GM21390 (cell line): ENCODE measurements around the gene LYAR.
A peak's percentile ranks its signal among the peaks of the same experiment; 100 is the strongest.

Experiments used
- ATAC-seq: cut with Tn5 transposase; IDR thresholded peaks from one replicate; pipeline ENCODE4 v1.9.1; 2021; ENCODE audit not compliant: unreplicated experiment

Gene LYAR

GRCh38 chr4:4317496-4318232 is 27.7 kb upstream of the LYAR start:
- ATAC-seq = no peak

- no peak for ATAC-seq
Observed at GRCh38 chr4:4316150-4316495, 26.2 kb upstream of the LYAR start.

- ATAC-seq = no peak
Observed at GRCh38 chr4:4315461-4316149, 25.7 kb upstream of the LYAR start.

GRCh38 chr4:4311193-4311592 is 21.2 kb upstream of the LYAR start:
- ATAC-seq = no peak

DNA sequence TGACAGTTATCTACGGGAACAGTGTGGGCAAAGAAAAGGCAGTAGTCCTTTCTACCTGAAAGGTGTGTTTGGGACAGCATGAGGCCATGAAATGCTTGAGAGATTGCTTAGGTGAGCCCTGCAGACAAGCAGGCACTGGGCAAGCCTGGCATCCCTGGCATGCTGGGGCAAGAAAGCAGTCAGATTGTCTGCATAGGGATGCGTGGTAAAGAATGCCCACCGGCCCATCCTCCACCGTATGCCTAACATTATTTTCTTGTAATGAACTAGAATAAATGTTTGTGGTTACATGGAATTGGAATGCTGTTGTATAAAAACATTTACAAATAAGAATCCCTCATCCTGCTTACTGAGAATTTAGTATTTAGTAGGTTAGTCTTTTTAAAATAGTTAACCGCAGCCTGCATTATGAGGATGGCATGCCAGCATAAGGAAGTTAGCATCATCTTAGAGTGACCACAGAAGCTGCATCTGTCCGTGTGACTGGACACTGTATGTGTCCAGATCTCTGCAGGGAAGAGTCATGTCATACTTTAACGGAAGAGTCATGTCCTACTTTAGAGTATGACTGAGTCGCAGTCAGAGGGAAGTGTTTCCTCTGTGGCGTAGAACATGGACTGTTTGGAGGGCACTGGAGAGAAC is 19.0 kb upstream of the LYAR start:
- ATAC-seq = no peak

GRCh38 chr4:4306920-4307319 is 17.0 kb upstream of the LYAR start:
- ATAC-seq = no peak

DNA sequence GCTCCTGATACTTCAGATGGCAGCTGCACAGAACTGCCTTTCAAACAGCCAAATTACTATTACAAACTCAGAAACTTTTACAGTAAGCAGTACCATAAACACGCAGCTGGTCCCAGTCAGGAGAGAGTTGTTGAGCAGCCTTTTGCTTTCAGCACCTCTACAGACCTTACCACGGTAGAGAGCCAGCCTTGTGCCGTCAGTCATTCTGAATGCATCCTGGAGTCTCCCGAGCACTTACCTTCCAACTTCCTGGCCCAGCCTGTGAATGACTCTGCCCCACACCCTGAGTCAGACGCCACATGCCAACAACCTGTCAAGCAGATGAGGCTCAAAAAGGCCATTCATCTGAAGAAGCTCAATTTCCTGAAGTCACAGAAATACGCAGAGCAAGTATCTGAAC is 12.5 kb upstream of the LYAR start:
- no peak for ATAC-seq

DNA sequence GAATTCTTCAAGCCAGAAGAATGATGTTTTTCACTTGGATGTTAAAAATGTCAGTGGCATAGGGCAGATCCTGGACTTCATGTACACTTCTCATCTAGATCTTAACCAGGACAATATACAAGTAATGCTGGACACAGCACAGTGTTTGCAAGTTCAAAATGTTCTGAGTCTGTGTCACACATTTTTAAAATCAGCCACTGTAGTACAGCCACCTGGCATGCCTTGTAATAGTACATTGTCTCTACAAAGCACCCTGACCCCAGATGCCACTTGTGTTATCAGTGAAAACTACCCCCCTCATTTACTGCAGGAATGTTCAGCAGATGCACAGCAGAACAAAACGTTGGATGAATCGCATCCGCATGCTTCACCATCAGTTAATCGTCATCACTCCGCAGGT is 12.0 kb upstream of the LYAR start:
- ATAC-seq = no peak

DNA sequence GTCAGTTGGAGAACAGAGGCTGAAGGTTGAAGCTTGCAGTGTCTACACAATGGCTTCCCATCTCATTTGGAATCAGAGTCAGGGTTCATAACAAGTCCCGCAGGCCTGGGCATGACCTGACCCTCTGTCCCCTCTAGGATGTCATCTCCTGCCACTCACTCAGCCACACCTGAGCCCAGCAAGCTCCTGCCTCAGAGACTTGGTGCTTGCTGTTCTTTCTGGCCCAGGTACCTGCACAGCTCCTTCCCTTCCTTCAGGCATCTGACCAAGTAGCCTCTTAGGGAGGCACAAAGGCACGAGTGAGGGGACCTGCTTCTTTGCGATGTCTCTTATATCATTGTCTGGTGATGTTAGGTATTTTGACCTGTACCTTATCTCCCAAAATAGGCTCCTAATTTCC is 9.1 kb upstream of the LYAR start:
- no peak for ATAC-seq

DNA sequence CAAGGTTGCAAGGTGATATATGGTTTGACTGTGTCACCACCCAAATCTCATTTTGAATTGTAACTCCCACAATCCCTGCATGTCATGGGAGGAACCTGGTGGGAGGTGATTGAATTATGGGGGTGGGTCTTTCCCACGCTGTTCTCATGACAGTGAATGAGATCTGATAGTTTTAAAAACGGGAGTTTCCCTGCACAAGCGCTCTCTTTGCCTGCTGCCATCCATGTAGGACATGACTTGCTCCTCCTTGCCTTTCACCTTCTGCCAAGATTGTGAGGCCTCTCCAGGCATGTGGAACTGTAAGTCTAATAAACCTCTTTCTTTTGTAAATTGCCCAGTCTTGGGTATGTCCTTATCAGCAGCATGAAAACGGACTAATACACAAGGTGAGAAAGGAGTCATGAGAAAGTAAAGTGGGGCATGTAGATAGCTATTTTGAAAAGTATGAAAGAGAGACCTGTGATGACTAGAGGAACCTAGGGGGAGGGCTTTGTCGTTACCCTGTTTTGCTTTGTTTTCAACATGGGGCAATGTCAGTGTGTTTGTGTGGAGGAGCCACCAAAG is 6.4 kb upstream of the LYAR start:
- ATAC-seq = no peak

- ATAC-seq = no peak
Observed at GRCh38 chr4:4293279-4293678, 3.3 kb upstream of the LYAR start.

DNA sequence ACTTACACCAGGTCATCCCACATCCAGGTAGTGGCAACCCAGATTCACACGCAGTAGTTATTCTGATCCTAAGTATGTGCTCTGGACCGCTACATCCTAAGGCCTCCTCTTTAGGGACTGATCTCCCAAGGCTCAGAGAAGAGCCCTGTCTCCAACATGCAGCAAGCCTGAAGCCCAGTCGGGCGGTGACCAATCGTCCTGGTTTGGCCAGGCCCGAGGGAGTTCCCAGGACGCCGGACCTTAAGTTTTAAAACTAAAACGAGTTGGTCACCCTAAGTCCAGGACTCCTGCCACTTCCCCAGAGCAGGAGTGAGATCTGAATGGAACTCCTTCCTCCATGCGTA is 385 bp downstream of the LYAR start:
- peak; percentile 22 for ATAC-seq

DNA sequence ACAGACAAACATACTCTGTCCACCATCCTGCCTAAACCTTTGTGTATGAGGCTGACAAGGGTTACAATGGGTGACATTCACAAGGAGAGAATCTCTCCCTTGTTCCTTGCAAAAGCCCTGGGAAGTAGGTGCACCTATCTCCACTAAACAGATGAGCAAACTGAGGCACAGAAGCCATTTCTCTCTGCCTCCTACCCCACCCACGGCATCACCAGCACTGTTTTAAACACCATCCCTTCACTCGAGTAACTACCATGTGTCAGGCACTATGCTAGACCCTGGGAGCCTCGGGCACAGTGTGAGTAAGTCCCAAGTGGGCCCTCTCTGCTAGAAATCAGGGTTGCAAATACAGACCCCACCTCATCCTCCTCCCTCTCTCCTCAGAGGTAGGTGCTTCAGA is 899 bp downstream of the LYAR start:
- ATAC-seq = no peak

DNA sequence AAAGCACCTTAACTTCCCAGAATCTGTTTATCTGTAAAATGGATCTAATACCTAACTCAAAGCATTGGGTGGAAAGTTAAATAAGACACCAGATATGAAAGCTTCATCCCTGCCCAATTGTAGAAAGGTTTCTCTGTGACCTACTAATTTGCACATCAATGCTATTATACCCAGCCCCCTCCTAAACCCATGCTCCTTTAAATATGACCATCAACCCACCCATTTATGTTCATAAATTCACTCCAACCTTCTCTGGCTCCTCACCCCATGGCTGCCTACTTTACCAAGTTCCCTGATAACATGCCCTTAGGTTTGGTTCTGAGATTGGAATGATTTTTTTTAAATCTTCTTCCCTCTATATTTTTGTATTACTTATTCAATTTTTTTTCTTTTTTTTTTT is 1.9 kb downstream of the LYAR start:
- no peak for ATAC-seq

DNA sequence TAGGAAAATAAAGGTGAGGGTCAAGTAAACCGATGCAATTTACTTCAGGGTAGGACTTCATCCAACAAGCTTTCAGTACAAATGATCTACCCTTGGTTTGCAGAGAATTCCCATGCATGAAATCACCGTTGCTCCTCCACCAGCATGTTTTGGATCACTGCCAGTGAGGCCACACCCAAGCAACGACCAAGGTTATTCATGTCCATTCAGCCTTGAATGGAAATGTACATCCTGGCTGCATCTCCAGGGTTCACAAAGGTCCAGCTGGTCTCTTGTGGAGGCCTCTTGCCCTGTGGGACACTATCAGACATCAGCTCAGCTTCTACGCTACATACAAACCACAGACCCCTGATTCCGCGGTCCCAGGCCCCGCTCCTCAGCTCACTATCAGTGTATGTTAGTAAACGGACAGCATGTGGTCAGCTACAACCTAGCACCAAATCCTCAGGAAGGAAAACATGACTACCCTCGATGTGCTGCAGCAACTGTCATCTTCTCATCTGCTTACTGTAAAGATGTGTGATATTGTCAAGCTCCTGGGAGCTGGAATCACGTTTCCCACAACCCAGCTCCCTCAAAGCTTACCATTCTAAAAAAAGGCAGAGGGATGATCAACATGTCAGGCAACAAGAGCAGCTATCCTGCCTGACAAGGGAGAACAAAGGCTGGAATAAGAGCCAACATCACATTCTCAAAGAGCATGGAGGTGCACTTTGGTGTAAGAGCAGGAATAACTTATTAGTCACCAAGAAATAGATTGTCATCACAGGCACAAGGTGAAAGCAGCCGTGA is 4.9 kb downstream of the LYAR start:
- no peak for ATAC-seq

GRCh38 chr4:4281787-4282186 is 8.2 kb downstream of the LYAR start:
- ATAC-seq = no peak

DNA sequence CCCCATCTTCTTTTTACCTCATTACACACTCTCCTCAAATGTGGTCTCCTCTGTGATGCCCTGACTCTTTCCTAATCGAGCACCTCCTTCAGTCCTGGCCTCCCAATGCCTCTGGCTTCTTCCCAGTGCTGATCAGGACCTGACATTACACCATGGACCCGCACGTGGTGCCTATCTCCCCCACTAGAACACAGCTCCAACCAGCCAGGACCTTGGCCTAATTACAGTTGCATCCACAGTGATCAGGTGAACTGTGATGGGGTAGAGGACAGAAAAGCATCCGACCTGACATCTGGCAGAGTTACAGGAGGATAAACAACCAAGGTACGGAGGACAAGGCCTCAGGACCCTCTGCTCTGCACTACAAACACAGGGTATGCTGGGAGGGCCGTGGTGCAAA is 12.4 kb downstream of the LYAR start:
- no peak for ATAC-seq

DNA sequence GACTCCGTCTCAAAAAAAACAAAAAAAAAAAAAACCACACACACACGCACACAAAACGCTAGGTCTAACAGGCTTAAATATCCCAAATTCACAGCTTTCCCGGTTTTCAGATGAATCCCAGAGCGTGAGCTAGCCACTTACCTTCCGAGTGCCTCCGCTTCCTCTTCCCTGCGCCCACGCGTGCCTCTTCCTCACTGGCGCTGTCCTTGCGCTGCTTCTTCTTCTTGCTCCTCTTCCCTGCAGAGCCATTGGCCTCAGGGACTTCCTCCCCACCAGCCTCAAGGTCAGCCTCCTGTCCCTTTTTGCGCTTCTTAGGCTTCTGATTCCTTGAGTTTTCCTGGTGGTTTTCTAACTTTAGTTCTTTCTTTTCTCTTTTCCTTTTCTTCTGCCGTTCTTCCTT is 15.7 kb downstream of the LYAR start:
- ATAC-seq = no peak

GRCh38 chr4:4271912-4272311 is 18.0 kb downstream of the LYAR start:
- no peak for ATAC-seq

- no peak for ATAC-seq
Observed at GRCh38 chr4:4270529-4270928, 19.4 kb downstream of the LYAR start.

DNA sequence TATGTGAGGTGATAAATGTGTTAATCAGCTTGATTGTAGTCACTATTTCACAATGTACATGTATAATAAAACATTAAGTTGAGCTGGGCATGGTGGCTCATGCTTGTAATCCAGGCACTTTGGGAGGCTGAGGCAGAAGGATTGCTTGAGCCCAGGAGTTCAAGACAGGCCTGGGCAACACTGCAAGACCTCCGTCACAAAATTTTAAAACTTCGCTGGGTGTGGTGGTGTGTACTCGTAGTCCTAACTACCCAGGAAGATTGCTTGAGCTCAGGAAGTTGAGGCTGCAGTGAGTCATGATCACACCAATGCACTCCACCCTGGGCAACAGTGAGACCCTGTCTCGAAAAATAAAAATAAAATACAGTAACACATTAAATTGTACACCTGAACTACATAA is 20.1 kb downstream of the LYAR start:
- no peak for ATAC-seq
